ENCODE data around the gene HOXC9.

DNA sequence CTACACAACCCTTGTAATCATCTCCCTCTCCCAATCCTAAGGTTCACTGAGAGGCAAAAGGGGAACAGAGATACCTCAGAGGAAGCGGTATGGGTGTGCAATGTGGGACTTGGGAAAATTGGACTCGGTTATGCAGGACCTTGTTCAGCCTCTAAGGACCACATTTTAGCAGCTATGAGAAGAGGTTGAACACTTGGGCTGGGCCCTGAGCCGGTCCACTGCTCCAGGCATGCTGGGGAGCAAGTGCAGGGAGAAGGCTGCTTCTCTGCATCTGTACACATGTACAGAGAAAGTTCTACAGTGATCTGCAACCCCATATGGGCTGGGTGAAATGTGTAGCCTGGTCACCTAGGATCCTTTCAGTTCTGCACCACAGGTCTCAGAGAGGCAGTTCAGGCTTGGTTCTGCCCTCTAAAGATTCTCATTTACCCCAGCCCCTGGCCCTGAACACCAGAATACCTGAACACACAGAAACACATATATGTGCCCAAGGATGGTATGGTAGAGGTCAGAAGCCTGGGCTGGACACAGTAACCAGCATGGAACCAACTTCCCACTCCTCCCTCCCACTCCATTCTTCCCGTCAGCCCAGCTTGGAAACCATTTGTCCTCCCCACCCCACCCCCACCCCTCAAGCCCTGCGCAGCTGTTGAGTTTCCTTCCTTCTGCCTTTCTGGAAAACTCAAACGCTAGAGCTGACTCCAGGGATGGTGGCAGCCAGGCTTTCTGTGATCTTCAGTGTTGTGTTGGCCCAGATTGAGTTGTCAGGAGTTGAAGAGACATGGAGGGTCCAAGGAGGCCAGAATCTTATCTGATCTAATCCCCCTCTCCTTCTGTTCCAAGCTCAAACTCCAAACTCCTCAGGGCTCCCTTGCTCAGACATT, 43.3 kb downstream of the HOXC9 start:
- TF ChIP-seq EZH2phosphoT487 (IDR thresholded peaks at IDR 0.05; ENCODE audit: borderline replicate concordance): no peak
- TF ChIP-seq, protein P1, sequence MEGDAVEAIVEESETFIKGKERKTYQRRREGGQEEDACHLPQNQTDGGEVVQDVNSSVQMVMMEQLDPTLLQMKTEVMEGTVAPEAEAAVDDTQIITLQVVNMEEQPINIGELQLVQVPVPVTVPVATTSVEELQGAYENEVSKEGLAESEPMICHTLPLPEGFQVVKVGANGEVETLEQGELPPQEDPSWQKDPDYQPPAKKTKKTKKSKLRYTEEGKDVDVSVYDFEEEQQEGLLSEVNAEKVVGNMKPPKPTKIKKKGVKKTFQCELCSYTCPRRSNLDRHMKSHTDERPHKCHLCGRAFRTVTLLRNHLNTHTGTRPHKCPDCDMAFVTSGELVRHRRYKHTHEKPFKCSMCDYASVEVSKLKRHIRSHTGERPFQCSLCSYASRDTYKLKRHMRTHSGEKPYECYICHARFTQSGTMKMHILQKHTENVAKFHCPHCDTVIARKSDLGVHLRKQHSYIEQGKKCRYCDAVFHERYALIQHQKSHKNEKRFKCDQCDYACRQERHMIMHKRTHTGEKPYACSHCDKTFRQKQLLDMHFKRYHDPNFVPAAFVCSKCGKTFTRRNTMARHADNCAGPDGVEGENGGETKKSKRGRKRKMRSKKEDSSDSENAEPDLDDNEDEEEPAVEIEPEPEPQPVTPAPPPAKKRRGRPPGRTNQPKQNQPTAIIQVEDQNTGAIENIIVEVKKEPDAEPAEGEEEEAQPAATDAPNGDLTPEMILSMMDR (conservative IDR thresholded peaks at IDR 0.05; ENCODE audit: low read length): no peak

Measured in Loucy (cell line).